Ramos (cell line): ENCODE measurements around the gene URB1.
"Not testable (repeated sequence)": the region's sequence is repeated elsewhere in the genome, so short reads cannot be mapped to it uniquely, and the experiment has no call there.

Source experiments
- in situ Hi-C: fragments of 300-500 bp; cut with MboI; formaldehyde crosslinking; loops from one replicate; pipeline ENCODE4 v1.14.3; 2022; ENCODE audit warnings: low sequenced_read_pairs; ENCODE audit not compliant: unreplicated experiment

The URB1 gene

DNA sequence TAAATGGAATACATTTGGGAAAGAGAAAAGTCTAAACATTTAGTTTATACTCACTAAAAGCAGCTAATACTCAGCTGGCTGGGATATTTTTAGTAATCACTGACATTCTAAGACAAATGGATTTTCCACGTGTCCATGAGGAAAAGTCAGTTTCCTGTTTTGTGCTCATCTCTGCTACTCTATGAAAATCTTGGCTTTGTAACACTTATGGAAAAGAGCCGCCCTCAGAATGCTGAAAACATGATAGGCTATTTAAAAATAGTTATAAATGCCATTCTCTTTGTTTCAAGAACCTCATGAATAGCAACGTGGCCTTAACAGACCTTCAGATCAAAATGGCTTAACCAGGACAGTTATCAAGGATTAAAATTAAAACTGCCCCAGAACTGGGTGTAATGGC is 64.2 kb downstream of the URB1 start:
- in situ Hi-C loops = no loop called here

DNA sequence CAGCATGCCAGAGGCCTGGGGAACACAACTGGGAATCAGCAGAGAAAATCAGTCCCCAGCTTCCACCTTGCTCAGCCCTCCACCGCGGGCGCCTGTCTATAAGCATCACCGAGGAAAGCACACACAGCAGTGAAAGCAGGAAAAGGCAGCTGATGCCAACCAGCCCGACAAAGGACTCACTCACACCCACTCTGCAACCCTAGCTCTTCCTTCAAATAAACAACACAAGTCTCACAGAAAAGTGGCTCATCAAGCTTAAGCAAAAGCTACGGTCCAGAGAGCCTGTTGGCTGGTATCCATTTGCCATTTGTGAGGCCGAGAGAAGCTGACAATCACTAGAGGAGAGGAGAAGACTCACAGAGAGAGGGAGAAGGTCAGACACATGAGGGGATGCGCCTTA is 67.1 kb downstream of the URB1 start:
- in situ Hi-C loops = no loop called here

- in situ Hi-C loops = no loop called here
These were observed 70.1 kb downstream of the URB1 start for GRCh38 chr21:32322676-32323075.

DNA sequence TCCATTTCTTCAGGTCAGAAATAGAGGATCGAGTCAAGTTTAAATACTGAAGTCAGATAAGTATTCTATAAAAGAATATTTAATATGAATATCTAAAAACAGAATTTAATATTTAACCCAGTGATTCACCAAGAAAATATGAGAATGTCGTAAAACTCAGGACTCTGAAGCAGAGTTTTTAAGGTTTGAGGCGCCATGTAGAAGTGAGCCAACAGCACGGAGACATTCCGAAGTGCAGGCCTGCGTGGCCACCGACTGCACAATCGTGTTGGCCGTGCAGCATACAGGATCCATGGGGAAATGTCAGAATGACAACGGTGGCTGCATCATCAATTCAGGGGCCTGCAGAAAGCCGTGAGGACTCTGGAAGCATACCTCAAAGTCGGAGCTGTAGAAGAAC is 70.7 kb downstream of the URB1 start:
- in situ Hi-C loops = no loop called here

DNA sequence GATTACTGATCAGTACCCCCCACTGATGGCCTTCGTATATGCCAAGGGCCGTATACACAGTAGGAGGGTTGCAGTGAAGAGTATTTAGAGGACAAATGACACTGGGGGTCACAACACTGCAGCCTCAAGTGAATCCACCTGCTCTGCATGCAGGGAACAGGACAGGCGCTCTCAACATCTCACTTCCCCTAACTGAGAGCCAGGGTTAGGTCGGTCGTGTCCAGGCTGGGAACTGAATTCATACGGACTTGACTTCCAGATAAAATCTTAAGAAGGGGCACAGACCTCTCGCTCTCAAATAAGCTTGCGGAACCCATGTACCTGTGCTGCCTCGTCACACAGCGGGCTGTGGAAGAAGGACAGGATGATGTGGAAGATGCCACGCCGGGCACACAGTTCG is 71.3 kb downstream of the URB1 start:
- in situ Hi-C loops = no loop called here

DNA sequence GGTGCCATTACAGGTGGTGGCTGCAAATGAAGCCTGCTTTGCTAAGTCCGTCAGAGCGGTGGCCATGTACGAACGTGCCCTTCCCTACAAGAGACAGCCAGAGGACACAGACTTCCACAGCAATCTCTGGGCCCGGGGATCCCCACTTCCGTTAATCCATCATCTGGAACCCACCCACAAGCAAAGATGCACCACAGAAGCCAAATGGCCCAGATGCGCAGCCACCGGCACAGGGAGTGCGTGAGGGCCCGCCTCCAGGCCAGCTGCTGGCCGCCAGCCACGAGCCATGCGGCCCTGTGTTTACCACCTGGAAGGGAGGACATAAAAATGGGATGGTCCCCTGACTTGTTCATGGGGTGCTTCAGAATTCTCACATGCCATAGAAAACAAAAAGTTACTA is 72.1 kb downstream of the URB1 start:
- in situ Hi-C loops = no loop called here

- in situ Hi-C loops = no loop called here
These were observed 72.8 kb downstream of the URB1 start for GRCh38 chr21:32320059-32320458.

- in situ Hi-C loops = no loop called here
These were observed 73.8 kb downstream of the URB1 start for GRCh38 chr21:32319012-32319411.

GRCh38 chr21:32317726-32318125 is 75.1 kb downstream of the URB1 start:
- in situ Hi-C loops = no loop called here

GRCh38 chr21:32316361-32317215 is 76.2 kb downstream of the URB1 start:
- in situ Hi-C loops = no loop called here

DNA sequence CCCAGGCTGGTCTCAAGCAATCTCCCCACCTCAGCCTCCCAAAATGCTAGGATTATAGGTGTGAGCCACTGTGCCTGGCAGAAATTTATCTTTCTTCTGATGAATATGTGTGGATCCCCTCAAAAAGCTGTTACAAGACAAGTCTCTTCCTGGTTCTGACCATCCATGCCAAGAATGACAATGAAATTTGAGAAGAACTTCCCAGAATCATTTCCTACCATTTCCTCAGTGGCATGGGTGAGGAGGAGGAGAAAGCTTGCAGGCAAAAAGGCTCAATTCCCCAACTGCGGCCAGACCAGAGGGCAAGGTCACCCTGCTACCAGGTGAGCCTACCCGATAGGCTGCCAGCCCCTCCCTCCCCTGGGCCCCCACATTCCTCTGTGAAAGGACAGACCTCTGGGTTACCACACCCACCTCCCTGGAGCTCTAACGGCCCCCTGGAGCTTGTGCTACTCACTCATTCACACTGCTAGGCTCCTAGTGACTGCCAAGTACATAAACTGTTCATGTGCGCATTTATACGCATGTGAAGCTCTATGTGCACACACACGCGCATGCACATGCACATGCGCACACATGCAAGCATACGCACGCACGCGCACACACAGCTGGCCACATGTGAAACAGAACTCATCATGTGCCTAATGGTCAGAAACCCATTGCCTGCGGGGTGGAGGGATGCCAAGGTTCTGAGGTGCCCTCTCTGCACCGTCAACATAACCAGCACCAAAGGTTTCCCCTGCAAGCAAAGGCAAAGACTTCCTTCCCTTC is 77.1 kb downstream of the URB1 start:
- in situ Hi-C loops = no loop called here

DNA sequence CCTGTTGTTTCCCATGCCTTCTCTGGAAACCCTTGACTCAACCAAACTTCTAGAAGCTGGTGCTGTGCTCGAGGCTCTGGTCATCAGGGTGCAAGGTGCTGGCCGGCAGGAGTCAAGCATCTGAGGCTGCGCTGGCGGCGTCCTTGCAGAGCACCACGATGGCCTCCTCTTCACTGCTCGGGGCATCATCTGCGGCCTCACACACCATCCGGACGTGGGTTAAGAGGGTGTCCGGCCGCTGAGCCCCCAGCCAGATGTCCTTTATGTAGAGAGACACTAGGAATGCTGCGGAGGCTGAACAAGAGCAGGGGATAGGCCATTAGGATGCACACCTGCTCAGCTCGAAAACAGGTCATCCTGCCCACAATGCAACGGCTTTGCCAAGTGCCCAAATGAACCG is 78.0 kb downstream of the URB1 start:
- in situ Hi-C loops = no loop called here

- in situ Hi-C loops = no loop called here
These were observed 79.8 kb downstream of the URB1 start for GRCh38 chr21:32312976-32313375.

- in situ Hi-C loops = no loop called here
These were observed 80.5 kb downstream of the URB1 start for GRCh38 chr21:32312326-32312725.

DNA sequence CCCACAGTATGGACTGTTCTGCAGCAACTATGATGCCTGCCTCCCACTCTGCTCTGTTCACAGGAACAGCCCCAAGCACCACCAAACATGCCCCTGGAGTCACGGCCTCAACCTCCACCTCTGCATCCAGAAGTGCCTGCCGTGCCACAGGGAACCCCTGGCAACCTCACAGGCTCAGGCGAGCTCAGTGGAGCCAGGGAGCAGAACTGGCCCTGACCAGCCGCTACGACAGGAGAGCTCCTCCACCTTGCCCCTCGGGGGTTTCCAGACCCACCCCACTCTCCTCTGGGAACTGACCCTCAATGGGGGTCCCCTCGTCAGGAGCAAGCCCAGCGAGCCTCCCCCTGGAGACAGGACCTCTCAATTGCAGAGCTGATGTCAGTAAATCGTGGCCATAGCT is 81.2 kb downstream of the URB1 start:
- in situ Hi-C loops = no loop called here

GRCh38 chr21:32310976-32311375 is 81.8 kb downstream of the URB1 start:
- in situ Hi-C loops = not testable (repeated sequence)

GRCh38 chr21:32309906-32310460 is 82.8 kb downstream of the URB1 start:
- in situ Hi-C loops = no loop called here

DNA sequence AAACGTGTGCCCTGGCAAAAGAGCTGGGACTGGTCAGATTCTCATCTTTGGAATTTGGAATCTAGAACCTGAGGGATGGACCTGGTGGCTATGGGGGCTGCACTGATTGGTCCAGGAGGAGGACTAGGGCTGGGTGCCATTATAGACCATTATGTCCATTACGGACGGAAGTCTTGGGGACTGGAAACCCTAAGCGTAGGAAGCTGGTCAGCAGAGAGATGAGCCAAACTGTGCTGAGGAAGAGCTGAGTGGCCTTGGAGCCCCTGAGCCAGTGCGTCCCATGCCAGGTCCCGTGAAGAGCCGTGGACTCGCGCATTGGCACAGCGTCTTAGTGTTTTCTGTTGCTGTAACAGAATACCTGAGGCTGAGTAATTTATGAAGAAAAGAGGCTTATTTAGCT is 84.1 kb downstream of the URB1 start:
- in situ Hi-C loops = no loop called here

DNA sequence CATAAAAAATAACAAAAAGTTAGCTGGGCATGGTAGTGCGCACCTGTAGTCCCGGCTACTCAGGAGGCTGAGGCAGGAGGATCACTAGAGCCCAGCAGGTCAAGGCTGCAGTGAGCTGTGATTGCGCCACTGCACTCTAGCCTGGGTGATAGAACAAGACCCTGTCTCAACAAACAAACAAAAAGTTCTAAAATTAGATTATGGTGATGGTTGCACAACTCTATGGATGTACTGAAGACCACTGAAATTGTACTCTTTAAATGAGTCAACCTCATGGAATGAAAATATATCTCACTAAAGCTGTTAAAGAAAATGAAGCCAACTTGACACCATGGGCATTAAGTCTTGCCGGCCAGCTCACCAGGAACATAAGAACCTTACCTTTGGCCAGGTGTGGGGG is 85.1 kb downstream of the URB1 start:
- in situ Hi-C loops = no loop called here

DNA sequence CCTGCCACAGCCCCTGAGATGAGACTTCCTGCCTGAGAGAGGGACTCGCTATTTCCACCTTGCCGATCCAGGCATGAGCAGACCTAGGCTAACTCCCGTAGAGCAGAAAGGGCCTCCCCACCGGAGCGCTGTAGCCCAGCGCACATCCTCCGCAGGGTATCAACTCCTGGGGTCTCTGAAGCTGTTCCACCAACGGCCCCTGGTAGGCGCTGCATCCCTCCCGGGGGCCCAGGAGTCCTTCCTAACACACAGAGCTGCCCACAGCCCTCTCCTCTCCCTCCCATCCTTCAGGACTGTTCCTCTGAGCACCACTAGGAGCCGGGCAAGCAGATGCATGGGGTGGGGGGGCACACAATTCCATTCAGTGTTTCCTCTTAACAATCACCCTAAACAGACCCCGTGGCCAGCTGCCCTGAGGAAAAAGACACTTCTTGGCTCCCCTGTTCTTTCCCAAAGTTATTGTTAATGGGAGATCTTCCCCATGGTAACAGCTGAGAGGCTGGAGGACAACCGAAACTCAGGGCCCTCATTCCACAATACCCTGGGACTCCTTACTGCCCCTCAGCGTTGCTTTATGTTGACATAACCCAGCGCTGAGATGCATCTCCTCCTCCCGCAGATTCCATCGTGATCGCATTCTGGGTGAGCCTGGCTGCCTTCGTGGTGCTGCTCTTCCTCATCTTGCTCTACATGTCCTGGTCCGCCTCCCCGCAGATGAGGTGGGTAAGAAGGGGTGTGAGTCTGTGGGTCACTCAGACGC is 86.6 kb downstream of the URB1 start:
- in situ Hi-C loops = no loop called here

GRCh38 chr21:32304998-32305397 is 87.8 kb downstream of the URB1 start:
- in situ Hi-C loops = no loop called here
